Astrocyte (in vitro differentiated cells and primary cell): ENCODE measurements around the gene PCDHGC4.

ENCODE experiments used
- CTCF ChIP-seq: IDR thresholded peaks from 2 replicates; pipeline ENCODE4 v1.5.1; 2011; ENCODE audit warnings: low read depth, mild to moderate bottlenecking, inconsistent platforms, low read length, moderate library complexity; ENCODE audit not compliant: insufficient read depth
- EZH2 ChIP-seq: IDR thresholded peaks from 2 replicates; pipeline ENCODE4 v1.6.1; 2012; ENCODE audit warnings: mild to moderate bottlenecking, low read length, inconsistent platforms; ENCODE audit not compliant: insufficient read depth

GRCh38 chr5:141529002-141529401, 44.2 kb downstream of the PCDHGC4 start:
- TF ChIP-seq CTCF (no peak), EZH2 (no peak)
